WTC11 (cell line): ENCODE results near the gene GNL3. TPM values are rescaled to one million over a fixed set of nuclear protein-coding genes. Genes with fewer than 3 reads are reported as not detected.
"Not testable (repeated sequence)": the region's sequence is repeated elsewhere in the genome, so short reads cannot be mapped to it uniquely, and the experiment has no call there.

Source experiments
- ATAC-seq: fragments of 200-7000 bp; cut with Tn5 transposase; 2 replicates; pipeline ENCODE4 v1.10.0; 2021; ENCODE audit warnings: mild to moderate bottlenecking, moderate library complexity
- CTCF ChIA-PET: fragments of 300-600 bp; sonication (Branson Sonifier 250); formaldehyde crosslinking; loops from one replicate; lab custom pipeline; 2021; ENCODE audit warnings: antibody characterized with exemption; lab: Charles Lee
- POLR2A ChIA-PET: fragments of 350-600 bp; sonication (Branson Sonifier 250); formaldehyde crosslinking; loops from one replicate; lab custom pipeline; 2021; ENCODE audit warnings: antibody characterized with exemption; lab: Charles Lee
- DNase-seq: peaks from one replicate; pipeline ENCODE4 v3.0.0; 2021; ENCODE audit warnings: low spot score
- H3K27ac Mint-ChIP-seq: 2 replicates; pipeline ENCODE4 v1.8.0; 2021; ENCODE audit warnings: mixed read lengths
- H3K27me3 Mint-ChIP-seq: 2 replicates; pipeline ENCODE4 v1.8.0; 2021; ENCODE audit warnings: low read depth, mild to moderate bottlenecking, moderate library complexity, mixed read lengths
- H3K36me3 Mint-ChIP-seq: 2 replicates; pipeline ENCODE4 v1.8.0; 2021; ENCODE audit warnings: mixed read lengths
- H3K4me1 Mint-ChIP-seq: 2 replicates; pipeline ENCODE4 v1.8.0; 2022; ENCODE audit warnings: mixed read lengths
- H3K4me3 Mint-ChIP-seq: 2 replicates; pipeline ENCODE4 v1.8.0; 2021; ENCODE audit warnings: mild to moderate bottlenecking, moderate library complexity, mixed read lengths
- H3K9me3 Mint-ChIP-seq: 2 replicates; pipeline ENCODE4 v1.8.0; 2021; ENCODE audit warnings: mixed read lengths
- CREB1 ChIP-seq: sonication (generic); formaldehyde crosslinking; IDR thresholded peaks from 2 replicates; pipeline ENCODE4 v1.8.0; 2023; ENCODE audit warnings: mild to moderate bottlenecking, missing genetic modification reagents
- ELF4 ChIP-seq: sonication (generic); formaldehyde crosslinking; IDR thresholded peaks from 2 replicates; pipeline ENCODE4 v1.8.1; 2022; ENCODE audit warnings: low read depth, mild to moderate bottlenecking, moderate library complexity, missing genetic modification reagents
- EMX1 ChIP-seq: fragments of 250-450 bp; sonication (Bioruptor Pico); IDR thresholded peaks from 2 replicates; pipeline ENCODE4 v1.8.0; 2021; ENCODE audit warnings: mild to moderate bottlenecking
- GABPB1 ChIP-seq: sonication (generic); formaldehyde crosslinking; IDR thresholded peaks from 2 replicates; pipeline ENCODE4 v1.8.1; 2023; ENCODE audit warnings: mild to moderate bottlenecking, missing genetic modification reagents
- GRHL2 ChIP-seq: fragments of 250-450 bp; sonication (Bioruptor Pico); IDR thresholded peaks from 2 replicates; pipeline ENCODE4 v1.8.0; 2022; ENCODE audit warnings: mild to moderate bottlenecking, moderate library complexity; ENCODE audit not compliant: insufficient replicate concordance, severe bottlenecking
- GTF2I ChIP-seq: fragments of 250-450 bp; sonication (Bioruptor Pico); conservative IDR thresholded peaks from 2 replicates; pipeline ENCODE4 v1.4.0; 2021; ENCODE audit warnings: mild to moderate bottlenecking
- NFATC4 ChIP-seq: fragments of 250-450 bp; sonication (Bioruptor Pico); IDR thresholded peaks from 2 replicates; pipeline ENCODE4 v1.9.0; 2021; ENCODE audit warnings: mild to moderate bottlenecking
- NFE2L1 ChIP-seq: sonication (generic); formaldehyde crosslinking; IDR thresholded peaks from 2 replicates; pipeline ENCODE4 v1.8.1; 2023; ENCODE audit warnings: missing genetic modification reagents
- NR1H2 ChIP-seq: sonication (generic); formaldehyde crosslinking; IDR thresholded peaks from 2 replicates; pipeline ENCODE4 v1.9.0; 2021; ENCODE audit warnings: mild to moderate bottlenecking, moderate library complexity, missing genetic modification reagents
- RORB ChIP-seq: fragments of 250-450 bp; sonication (Bioruptor Pico); IDR thresholded peaks from 2 replicates; pipeline ENCODE4 v1.9.0; 2021; ENCODE audit warnings: mild to moderate bottlenecking
- SOX15 ChIP-seq: fragments of 250-450 bp; sonication (Bioruptor Pico); IDR thresholded peaks from 2 replicates; pipeline ENCODE4 v1.9.0; 2021; ENCODE audit warnings: mild to moderate bottlenecking
- TEAD4 ChIP-seq: sonication (generic); formaldehyde crosslinking; IDR thresholded peaks from 2 replicates; pipeline ENCODE4 v1.8.0; 2022; ENCODE audit warnings: mild to moderate bottlenecking, missing genetic modification reagents
- ZNF232 ChIP-seq: sonication (generic); formaldehyde crosslinking; IDR thresholded peaks from 2 replicates; pipeline ENCODE4 v1.8.0; 2022; ENCODE audit warnings: mild to moderate bottlenecking, missing genetic modification reagents
- ZNF317 ChIP-seq: sonication (generic); formaldehyde crosslinking; IDR thresholded peaks from 2 replicates; pipeline ENCODE4 v1.8.1; 2023; ENCODE audit warnings: low read depth, mild to moderate bottlenecking, moderate library complexity, missing genetic modification reagents, borderline replicate concordance
- ZNF671 ChIP-seq: fragments of 250-450 bp; sonication (Bioruptor Pico); IDR thresholded peaks from 2 replicates; pipeline ENCODE4 v1.8.0; 2021; ENCODE audit warnings: mild to moderate bottlenecking
- total RNA-seq: library from RNA; stranded (reverse); gene quantifications from 3 replicates; pipeline ENCODE4 v1.2.3, GENCODE V29; 2021
- TF ChIP-seq, protein P1 (sequence below): fragments of 250-450 bp; sonication (Bioruptor Pico); IDR thresholded peaks from 2 replicates; pipeline ENCODE4 v2.1.2; 2022; ENCODE audit warnings: mild to moderate bottlenecking, moderate library complexity
- TF ChIP-seq, protein P2 (sequence below): sonication (generic); formaldehyde crosslinking; conservative IDR thresholded peaks from 2 replicates; pipeline ENCODE4 v1.8.1; 2023; ENCODE audit warnings: mild to moderate bottlenecking, low read depth, missing genetic modification reagents, moderate library complexity
- TF ChIP-seq, protein P3 (sequence below): sonication (generic); formaldehyde crosslinking; IDR thresholded peaks from 2 replicates; pipeline ENCODE4 v1.8.0; 2022; ENCODE audit warnings: missing genetic modification reagents

Gene GNL3
- total RNA-seq, 1 experiment from 2014 or later: 180 TPM

DNA sequence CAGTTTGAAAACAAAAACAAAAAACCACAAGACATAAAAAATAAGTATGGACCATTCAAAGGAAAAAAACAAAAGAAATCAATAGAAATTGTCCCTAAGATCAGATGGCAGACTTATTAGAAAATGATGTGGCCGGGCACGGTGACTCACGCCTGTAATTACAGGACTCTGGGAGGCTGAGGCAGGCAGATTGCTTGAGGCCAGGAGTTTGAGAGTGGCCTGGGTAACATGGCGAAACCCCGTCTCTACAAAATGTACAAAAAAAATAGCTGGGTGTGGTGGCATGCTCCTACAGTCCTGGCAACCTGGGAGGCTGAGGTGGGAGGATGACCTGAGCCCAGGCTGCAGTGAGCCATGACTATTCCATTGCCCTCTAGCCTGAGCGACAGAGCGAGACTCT, 36.7 kb downstream of the GNL3 start (continued):
- no peak for TF ChIP-seq NFATC4
- TF ChIP-seq, protein P1, sequence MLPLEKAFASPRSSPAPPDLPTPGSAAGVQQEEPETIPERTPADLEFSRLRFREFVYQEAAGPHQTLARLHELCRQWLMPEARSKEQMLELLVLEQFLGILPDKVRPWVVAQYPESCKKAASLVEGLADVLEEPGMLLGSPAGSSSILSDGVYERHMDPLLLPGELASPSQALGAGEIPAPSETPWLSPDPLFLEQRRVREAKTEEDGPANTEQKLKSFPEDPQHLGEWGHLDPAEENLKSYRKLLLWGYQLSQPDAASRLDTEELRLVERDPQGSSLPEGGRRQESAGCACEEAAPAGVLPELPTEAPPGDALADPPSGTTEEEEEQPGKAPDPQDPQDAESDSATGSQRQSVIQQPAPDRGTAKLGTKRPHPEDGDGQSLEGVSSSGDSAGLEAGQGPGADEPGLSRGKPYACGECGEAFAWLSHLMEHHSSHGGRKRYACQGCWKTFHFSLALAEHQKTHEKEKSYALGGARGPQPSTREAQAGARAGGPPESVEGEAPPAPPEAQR: no peak
- TF ChIP-seq ZNF671 (CRISPR knock-in tag): no peak
- TF ChIP-seq NFE2L1 (CRISPR knock-in tag): no peak
- TF ChIP-seq CREB1 (CRISPR knock-in tag): no peak
- TF ChIP-seq ELF4 (CRISPR knock-in tag): no peak
- TF ChIP-seq RORB (CRISPR knock-in tag): no peak
- no peak for TF ChIP-seq ZNF317 (CRISPR knock-in tag)
- TF ChIP-seq ZNF232: no peak
- TF ChIP-seq, all 79 proteins: peak for 0

DNA sequence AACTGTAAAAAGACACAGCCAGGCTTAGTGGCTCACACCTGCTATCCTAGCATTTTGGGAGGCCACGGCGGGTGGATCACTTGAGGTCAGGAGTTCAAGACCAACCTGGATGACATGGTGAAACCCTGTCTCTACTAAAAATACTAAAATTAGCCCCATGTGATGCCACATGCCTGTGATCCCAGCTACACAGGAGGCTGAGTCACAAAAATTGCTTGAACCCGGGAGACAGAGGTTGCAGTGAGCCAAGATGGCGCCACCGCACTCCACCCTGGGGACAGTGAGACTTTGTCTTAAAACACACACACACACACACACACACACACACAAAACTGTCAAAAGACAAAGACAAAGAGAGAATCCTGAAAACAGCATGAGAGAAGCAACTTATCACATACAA, 38.1 kb downstream of the GNL3 start:
- no peak overlapping the region for H3K4me3 Mint-ChIP-seq
- H3K9me3 Mint-ChIP-seq: peaks cover 24% of the 10 kb centered on the region
- no peaks in the 10 kb centered on the region for H3K4me1 Mint-ChIP-seq
- H3K27me3 Mint-ChIP-seq: no peaks in the 10 kb centered on the region
- ChIA-PET CTCF (no interaction called here), POLR2A (no interaction called here)
- peaks cover 23% of the 10 kb centered on the region for H3K36me3 Mint-ChIP-seq
- DNase-seq: no peak
- no peak overlapping the region for H3K27ac Mint-ChIP-seq
- ATAC-seq: no peak
- no peak for TF ChIP-seq SOX15 (CRISPR knock-in tag)
- TF ChIP-seq, protein P2, sequence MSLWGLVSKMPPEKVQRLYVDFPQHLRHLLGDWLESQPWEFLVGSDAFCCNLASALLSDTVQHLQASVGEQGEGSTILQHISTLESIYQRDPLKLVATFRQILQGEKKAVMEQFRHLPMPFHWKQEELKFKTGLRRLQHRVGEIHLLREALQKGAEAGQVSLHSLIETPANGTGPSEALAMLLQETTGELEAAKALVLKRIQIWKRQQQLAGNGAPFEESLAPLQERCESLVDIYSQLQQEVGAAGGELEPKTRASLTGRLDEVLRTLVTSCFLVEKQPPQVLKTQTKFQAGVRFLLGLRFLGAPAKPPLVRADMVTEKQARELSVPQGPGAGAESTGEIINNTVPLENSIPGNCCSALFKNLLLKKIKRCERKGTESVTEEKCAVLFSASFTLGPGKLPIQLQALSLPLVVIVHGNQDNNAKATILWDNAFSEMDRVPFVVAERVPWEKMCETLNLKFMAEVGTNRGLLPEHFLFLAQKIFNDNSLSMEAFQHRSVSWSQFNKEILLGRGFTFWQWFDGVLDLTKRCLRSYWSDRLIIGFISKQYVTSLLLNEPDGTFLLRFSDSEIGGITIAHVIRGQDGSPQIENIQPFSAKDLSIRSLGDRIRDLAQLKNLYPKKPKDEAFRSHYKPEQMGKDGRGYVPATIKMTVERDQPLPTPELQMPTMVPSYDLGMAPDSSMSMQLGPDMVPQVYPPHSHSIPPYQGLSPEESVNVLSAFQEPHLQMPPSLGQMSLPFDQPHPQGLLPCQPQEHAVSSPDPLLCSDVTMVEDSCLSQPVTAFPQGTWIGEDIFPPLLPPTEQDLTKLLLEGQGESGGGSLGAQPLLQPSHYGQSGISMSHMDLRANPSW (CRISPR knock-in tag): no peak
- no peak for TF ChIP-seq NR1H2
- TF ChIP-seq CREB1 (CRISPR knock-in tag): no peak
- no peak for TF ChIP-seq GTF2I
- no peak for TF ChIP-seq GABPB1
- TF ChIP-seq, protein P3, sequence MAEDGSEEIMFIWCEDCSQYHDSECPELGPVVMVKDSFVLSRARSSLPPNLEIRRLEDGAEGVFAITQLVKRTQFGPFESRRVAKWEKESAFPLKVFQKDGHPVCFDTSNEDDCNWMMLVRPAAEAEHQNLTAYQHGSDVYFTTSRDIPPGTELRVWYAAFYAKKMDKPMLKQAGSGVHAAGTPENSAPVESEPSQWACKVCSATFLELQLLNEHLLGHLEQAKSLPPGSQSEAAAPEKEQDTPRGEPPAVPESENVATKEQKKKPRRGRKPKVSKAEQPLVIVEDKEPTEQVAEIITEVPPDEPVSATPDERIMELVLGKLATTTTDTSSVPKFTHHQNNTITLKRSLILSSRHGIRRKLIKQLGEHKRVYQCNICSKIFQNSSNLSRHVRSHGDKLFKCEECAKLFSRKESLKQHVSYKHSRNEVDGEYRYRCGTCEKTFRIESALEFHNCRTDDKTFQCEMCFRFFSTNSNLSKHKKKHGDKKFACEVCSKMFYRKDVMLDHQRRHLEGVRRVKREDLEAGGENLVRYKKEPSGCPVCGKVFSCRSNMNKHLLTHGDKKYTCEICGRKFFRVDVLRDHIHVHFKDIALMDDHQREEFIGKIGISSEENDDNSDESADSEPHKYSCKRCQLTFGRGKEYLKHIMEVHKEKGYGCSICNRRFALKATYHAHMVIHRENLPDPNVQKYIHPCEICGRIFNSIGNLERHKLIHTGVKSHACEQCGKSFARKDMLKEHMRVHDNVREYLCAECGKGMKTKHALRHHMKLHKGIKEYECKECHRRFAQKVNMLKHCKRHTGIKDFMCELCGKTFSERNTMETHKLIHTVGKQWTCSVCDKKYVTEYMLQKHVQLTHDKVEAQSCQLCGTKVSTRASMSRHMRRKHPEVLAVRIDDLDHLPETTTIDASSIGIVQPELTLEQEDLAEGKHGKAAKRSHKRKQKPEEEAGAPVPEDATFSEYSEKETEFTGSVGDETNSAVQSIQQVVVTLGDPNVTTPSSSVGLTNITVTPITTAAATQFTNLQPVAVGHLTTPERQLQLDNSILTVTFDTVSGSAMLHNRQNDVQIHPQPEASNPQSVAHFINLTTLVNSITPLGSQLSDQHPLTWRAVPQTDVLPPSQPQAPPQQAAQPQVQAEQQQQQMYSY (CRISPR knock-in tag): no peak
- TF ChIP-seq TEAD4 (CRISPR knock-in tag): no peak
- TF ChIP-seq EMX1 (CRISPR knock-in tag): no peak

DNA sequence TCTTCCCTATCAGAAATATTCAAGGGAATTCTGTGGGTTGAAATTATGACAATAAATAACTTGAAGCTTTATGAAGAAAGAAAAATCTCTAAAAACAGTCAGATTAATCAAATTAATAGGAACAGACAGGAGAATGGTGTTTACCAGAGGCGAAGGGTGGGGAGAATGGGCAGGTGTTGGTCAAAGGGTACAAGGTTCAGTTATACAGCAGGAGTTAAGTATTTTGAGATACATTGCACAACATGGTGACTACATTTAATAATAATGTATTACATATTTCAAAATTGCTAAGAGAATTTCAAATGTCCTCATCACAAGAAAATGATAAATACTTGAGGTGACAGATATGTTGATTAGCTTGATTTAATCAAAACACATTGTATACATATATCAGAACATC, 38.7 kb downstream of the GNL3 start:
- Mint-ChIP-seq H3K36me3 (peaks cover 27% of the 10 kb centered on the region), H3K4me3 (no peak overlapping the region), H3K27me3 (no peaks in the 10 kb centered on the region), H3K9me3 (peaks cover 27% of the 10 kb centered on the region), H3K27ac (no peak overlapping the region), H3K4me1 (no peaks in the 10 kb centered on the region)
- TF ChIP-seq GRHL2 (CRISPR knock-in tag) (no peak), GABPB1 (no peak), ZNF671 (CRISPR knock-in tag) (no peak)
- POLR2A ChIA-PET: no interaction called here
- ATAC-seq (no peak), DNase-seq (no peak)
- CTCF ChIA-PET: no interaction called here

DNA sequence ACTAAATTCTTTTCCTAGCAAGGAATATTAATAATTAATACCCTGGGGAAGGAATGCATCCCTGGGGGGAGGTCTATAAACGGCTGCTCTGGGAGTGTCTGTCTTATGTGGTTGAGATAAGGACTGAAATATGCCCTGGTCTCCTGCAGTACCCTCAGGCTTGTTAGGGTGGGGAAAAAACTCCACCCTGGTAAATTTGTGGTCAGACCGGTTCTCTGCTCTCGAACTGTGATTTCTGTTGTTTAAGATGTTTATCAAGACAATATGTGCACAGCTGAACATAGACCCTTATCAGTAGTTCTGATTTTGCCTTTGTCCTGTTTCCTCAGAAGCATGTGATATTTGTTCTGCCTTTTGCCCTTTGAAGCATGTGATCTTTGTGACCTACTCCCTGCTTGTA, 42.9 kb downstream of the GNL3 start:
- POLR2A ChIA-PET, H3K4me1 Mint-ChIP-seq, H3K27me3 Mint-ChIP-seq, ATAC-seq, H3K4me3 Mint-ChIP-seq, DNase-seq, H3K27ac Mint-ChIP-seq, CTCF ChIA-PET: not testable (repeated sequence)
- H3K9me3 Mint-ChIP-seq: peaks cover 34% of the 10 kb centered on the region
- peaks cover 66% of the 10 kb centered on the region for H3K36me3 Mint-ChIP-seq
